Dermis microvascular lymphatic vessel endothelial cell (primary cell): ENCODE measurements around the gene CCM2. TPM values are rescaled to one million over a fixed set of nuclear protein-coding genes. Genes with fewer than 3 reads are reported as not detected.
"Not testable (repeated sequence)": the region's sequence is repeated elsewhere in the genome, so short reads cannot be mapped to it uniquely, and the experiment has no call there.

Experiments
- DNase-seq, 2 donors: peaks; one replicate each; pipeline versions ENCODE4 v3.0.0 to v3.0.0-alpha.2; 2010; ENCODE audit warnings: low read depth in 2 of 2
- total RNA-seq: library from RNA; depleted of rRNA; stranded (reverse); fragments of >200 nt; gene quantifications from 2 replicates; pipeline ENCODE4 v1.2.1, GENCODE V29; 2014

CCM2 gene
- total RNA-seq, 1 donor from 2014 or later = 44.4 TPM

DNA sequence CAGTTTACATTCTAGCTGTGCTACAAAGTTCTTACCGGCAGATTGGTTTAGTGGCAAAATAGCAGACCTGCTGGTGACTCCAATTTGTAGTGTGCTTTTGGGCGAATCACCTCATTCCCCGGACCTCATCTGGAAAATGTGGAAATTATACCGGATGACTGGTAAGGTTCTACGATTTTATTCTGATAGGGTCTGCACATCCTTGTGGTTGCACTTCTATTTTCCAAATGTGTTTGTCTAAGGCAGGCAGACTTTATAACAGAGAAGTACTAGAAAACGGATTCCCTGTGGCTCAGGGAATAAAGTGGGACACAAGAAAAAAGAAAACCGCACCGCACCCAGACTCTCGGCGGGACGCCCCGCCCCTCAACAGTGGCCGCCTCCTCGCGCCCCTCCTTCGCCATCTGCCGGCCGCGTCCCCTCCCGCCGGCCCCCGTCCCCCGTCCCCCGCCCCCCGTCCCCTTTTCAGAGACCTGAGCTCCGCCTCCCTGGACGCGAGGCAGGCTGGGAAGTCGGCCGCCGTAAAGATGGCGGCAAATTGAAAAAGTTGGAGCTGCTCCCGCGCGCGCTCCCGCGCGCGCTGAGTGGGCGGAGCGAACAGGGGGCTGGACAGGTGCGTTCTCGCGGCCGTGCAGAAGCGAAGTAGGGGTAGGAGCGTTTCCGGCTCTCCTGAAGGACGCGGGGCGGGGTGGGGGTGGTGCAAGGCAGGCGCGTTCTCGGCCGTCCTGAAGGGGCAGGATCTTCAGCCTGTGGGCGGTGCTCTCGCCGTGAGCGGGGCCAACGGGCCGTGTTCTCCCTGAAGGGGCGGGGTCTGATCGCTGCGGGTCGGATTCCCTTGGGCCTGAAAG lies 532 bp upstream of the CCM2 start:
- DNase-seq = peak; percentile 96 to 99

DNA sequence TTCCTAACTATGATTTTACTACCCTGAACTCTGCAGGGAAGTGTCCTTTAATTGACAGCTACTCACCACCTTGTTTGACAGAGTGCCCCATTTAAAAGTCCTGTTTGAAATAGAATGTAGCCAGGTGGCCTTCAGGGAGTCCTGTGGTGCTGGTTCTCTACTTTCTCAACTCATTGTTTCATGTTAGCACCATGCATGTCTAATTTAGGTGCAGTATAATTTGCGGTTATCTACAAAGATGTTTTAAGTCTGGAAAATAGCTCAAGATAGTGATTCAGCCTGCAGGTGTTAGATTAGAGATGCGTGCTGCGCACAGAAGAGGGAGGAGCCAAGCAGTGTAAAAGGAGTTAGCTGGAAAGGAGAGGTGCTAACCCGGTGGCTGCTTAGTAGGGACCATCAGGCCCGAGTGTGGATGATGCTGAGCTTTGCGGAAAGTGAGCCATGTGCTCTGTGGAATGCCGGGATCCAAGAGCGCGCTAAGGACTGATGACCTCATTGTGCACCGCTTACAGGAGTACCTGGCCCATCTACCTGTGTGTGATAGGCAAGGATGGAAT lies 1.2 kb downstream of the CCM2 start:
- DNase-seq = peak in 1 of 2 donors; percentile 47

DNA sequence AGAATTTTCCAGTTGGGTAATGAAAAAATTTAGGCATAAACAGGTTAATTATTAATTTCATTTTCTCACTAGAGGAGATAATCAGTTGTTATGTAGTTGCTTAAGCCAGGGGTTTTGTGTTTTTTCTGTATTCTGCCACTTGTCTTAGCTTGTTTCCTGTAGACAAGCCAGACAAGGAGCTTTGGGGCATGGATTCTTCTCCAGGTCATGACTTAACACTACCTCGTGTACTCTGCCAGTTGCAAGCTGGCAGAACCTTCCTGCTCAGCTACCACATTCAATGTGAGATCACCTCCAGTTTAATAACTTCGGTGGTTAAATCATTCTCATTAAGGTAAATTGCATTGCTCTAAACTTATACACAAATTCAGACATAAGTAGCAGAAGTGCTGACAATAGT lies 1.8 kb downstream of the CCM2 start:
- no peak for DNase-seq

DNA sequence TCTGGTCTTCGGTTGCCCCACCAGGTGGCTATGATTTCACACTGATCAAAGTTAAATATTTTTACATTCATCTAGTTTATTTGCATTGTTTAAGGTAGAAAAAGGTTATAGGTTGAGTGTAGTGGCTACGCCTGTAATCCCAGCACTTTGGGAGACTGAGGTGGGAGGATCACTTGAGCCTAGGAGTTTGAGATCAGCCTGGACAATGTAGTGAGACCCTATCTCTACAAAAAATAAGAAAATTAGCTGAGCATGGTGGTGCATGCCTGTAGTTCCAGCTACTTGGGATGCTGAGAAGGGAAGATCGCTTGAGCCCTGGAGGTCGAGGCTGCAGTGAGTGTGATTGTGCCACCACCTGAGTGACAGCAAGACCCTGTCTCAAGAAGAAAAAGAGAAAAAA lies 3.8 kb downstream of the CCM2 start:
- DNase-seq = no peak

DNA sequence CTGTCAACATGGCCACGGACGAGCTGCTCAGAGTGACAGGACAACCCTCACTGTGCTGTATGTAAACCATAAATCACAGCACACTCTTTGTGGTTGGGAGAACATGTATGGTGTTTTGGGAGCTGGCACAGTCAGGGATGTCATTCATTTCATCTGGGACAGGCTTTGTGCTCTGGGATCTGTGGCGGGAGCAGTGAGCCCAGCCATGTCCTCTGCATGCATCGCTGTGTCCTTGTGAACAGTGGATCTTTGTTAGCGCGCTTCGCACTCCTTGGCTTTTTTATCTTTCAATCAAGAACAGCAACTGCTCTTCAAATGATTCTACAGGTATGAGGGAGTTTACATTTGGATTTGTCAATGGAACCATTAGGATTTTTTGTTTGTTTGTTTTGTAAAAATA lies 7.1 kb downstream of the CCM2 start:
- no peak for DNase-seq

DNA sequence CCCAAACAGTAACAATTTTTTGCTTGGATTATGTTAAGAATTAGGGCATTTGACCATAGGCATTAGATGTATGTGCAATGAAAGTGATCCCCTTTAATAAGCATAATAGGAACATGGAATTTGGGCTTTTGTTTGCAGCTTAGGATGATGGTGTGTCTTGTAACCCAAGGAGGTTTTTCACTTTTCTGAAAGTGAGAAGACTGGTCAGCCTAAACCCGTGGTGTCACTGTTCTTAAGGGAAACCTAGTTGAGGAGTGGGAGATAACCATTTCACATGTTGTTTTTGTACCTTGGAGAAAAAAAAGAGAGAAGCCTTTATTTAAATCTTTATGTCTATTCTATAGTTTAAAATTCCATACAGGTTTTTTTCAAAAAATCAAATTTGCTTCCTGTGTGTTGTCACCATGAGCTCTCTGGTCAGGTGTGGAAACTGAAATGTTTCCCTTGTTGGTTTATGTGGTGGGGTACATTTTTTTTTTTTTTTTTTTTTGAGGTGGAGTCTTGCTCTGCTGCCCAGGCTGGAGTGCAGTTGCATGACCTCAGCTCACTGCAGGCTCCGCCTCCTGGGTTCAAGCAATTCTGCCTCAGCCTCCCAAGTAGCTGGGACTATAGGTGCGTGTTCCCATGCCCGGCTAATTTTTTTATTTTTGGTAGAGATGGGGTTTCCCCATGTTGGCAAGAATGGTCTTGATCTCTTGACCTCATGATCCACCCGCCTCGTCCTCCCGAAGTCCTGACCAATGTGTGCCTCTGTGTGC lies 7.7 kb downstream of the CCM2 start:
- no peak for DNase-seq

DNA sequence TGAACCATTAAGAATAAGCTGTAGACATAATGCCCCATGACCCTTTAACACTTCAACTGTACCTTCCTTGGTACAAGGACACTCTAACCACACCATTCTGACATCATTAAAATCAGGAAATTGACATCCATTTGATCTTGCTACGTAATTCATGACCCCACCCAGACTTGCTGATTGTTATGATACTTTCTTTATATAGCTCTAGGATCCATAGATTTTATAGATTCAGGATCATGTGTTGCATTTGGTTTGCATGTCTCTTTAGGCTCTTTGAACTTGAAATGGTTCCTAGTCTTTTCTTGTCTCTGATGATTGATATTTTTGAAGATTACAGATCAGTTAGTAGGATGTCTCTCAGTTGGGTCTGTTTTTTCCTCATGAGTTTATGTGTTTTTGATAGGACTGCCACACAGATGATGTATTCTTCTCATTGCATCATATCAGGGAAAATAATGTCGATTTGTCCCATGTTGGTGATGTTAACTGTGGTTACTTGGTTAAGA lies 13.5 kb downstream of the CCM2 start:
- DNase-seq = no peak

DNA sequence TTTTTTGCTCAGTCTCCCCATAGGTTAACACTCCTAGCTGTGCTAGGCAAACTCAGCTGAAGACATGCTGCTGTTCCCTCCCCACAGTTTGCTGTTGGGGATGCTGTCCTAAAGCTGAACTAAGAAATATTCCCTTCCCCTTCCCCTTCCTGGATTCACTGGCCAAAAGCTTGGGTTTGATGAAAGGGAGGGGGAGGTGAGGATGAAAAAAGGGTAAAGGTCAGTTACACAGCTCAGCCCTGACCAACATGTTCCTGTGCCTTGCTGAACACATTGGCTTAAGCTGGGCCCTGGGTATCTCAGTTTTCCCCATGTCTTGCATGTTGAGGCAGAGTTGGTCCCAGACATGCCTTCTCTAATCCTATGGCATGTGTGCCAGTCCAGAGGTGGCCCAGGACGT lies 15.3 kb downstream of the CCM2 start:
- peak in 1 of 2 donors; percentile 17 for DNase-seq

DNA sequence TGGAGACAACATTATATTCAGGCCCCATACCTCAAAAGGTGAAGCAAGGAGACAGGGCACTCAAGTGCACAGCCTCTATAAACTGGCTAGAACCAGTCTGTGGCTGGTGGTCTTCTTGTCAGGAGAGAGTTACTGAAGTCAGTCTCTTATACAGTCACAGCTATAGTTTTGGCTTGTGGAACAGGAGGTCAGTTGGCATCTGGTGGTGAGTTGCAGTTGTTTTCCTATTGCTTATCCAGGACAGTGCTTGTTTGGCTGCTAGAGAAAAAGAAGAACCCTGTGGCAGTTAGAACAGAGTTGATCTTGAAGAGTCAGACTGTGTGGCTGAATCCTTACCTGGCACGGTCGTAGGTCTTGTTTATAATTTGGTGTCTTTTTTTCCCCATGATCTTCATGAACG lies 17.3 kb downstream of the CCM2 start:
- DNase-seq = no peak

DNA sequence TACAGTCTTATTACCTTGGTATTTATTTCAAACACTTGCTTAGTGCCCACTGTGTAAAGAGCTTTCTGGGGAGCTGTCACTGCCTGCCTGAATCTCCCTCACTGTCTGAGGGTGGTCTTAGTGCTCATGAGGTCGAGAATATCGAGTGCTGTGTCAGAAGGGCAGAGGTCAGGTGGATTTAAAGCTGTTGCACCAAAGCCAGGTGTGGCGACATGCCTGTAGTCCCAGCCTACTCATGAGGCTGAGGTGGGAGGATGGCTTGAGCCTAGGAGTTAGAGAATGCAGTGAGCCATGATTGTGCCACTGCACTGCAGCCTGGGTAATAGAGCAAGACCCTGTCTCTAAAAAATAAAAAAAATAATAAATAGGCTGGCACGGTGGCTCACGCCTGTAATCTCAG lies 20.9 kb downstream of the CCM2 start:
- no peak for DNase-seq

DNA sequence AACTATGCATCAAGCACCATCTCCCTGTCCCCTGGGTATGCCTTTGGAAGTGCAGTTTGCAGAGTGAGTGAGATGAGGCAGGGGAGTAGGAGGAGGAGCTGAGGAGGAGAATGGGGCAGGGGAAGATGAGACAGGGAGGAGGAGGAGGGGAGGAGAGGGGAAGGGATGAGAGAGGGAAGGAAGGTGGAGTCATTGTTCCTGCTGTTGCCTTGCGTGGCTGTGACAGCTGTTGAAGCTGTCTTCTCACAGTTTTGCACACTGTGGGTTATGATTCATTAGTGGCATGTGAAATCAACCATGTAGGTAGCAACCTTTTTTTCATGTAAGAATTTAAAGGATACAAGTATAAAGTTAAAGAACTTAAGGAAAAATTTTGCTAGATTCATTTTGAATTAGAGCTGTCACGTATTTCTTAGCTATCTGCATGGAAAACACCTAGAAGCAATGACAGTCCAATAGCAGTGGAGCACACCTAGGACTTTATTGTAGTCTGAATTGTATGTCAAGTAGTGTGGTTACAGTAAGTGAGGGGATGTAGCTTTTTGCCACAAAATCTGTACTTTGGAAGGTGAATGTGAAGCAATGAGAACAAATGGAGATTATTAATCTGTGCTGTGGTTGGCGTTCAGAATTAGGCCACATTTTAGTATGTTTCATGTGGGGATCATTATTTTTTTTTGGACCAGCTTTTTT lies 21.7 kb downstream of the CCM2 start:
- DNase-seq = peak in 1 of 2 donors; percentile 50

DNA sequence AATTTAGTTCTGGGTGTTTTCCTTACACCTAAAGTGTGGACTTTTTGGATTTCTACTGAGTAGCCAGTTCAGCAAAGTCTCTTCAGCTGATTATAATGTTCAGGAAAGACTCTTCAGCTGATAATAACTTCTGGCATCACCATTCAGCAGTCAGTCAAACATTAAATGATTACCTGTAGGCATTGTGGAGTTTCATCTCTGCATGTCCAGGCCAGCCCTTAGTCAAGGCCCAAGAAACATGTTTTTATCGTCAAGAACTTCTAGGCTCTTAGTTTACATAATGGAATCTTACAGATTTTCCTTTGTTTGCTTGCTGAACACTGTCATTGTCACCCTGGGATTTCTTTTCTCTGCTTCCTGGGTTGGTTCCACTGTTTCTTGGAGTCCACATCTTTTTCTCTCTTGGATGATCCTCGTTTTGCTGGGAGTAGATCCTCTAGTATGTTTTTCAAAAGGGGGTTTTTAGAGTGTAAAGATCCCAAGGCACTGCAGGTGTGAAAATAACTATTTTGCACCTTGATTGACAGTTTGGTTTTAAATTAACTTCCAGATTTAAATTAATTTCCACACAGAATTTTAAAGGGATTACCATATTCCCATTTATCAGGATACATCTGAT lies 24.2 kb downstream of the CCM2 start:
- no peak for DNase-seq

DNA sequence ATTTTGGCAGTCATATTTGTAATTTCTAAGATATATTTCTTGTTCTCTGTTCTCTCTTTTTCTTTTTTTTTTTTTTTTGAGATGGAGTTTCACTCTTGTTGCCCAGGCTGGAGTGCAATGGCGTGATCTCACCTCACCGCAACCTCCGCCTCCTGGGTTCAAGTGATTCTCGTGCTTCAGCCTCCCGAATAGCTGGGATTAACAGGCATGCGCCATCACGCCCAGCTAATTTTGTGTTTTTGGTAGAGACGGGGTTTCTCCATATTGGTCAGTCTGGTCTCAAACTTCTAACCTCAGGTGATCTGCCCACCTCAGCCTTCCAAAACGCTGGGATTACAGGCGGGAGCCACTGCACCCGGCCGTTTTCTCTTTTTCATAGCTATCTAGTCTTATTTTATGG lies 25.5 kb downstream of the CCM2 start:
- not testable (repeated sequence) for DNase-seq

DNA sequence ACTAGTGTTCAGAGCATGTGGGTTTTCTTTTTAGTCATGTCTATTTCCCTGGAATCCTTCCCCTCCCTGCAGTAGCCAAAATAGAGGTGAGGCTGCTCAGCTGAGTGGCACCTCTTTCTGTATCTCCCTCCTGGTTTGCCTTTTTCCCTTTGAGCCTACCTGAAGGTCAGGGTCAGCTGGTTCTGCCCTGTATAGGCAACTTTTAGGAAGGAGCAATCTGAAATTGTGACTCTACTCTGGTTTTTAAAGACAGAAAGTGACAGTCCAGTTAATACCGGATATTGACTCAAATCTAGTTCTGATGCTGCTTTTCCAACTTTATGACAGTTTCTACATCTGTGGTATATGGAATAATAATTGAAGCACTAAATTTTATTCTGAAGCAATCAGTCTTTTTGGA lies 26.0 kb downstream of the CCM2 start:
- DNase-seq = no peak

DNA sequence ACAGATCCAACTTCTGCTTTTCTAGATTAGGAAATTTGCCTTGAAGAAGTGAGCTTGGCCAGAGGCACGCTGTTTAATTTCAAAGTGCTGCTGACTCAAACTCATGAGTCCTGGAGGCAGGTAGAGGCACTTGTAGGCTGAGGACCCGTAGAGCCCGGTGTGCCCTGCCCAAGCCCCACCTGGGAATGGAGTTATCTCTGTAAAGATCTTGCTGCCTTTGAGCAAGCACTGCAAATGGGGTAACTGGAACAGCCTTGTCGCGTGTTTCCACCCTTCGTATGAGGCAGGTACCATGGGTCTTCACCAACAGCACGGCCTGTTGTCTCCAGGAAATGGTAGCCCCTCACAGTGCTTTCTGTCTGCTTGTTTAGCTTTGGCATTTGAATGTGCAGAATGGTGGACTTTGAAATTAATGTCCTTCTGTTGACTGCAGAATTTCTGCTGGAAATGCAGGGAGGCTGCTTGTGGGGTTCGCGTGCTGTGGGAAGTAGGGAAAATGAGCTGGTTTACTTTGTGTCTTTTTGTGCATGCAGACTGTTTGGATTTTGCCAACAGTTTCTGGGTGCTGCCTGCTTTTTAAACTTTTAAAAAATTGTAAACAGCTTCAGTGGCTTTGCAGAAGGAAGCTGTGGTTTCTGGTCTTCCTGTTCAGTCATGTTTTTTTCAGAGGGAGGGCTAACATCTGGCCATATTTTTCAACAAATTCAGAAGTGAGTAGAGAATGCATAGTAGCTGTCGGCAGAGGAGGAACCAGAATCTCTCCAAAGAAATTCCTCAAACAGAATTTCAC lies 27.2 kb downstream of the CCM2 start:
- peak in 1 of 2 donors; percentile 30 for DNase-seq

DNA sequence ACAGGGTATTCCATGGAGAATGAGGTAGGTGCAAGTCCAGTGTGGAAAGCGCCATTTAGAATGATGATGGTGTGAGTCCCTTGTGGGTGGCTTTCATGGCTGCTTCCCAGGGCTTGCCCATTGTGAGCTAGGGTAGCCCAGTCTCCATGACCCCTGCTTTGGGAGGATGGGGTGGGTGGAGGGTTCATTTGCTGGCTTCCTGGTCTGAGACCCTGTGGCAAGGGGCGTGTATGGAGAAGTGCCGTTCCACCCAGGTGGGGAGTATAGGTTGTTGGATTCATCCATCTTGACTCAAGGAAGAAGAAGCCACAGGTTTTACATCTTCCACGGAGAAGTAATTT lies 27.7 kb downstream of the CCM2 start:
- DNase-seq = no peak

DNA sequence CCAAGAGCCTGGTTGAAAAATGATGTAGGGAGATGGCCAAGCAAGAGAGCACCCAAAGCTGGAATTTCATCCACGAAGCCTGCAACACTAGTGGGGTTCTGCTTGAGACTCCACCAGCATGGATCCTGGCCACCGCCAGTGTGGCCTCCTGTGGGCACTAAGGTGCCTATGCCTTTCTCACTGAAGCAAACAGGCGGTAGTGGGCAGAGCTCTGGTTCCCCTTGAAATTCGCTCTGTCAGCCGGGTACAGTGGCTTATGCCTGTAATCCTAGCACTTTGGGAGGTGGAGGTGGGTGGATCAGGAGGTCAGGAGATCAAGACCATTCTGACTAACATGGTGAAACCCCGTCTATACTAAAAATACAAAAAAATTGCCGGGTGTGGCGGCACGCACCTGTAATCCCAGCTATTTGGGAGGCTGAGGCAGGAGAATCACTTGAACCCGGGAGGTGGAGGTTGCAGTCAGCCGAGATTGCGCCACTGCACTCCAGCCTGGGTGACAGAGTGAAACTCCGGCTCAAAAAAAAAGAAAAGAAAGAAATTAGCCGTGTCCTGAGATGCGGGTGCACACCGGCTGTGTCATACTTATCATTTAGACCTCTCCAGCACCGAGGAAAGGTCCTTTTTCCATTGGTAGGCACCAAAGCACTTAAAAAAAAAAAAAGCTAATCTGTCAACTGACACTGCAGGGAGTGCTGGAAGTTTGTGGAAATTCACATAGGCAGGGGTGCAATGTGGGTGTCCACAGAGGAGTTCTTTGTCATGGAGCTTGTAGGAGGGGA lies 28.3 kb downstream of the CCM2 start:
- DNase-seq = no peak

DNA sequence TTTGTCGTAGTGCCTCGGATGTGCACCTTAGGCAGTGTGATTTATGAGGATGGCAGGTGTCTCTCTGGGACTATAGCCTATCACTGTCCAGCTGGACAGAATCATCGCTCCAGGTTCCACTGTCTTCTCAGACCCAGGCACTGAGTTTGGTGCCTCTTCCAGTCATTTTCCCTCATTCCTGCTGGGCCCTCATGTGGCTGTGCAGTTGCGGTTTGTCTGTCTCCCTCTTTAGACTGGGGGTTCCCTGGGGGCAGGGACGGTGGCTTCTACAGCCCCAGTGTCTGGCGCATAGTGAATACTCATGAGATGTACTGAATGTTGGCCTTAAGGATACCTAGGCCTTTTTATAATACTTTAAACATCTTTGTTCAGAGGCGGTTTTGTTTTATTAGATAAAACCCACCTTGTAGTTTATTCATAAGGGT lies 28.9 kb downstream of the CCM2 start:
- no peak for DNase-seq

DNA sequence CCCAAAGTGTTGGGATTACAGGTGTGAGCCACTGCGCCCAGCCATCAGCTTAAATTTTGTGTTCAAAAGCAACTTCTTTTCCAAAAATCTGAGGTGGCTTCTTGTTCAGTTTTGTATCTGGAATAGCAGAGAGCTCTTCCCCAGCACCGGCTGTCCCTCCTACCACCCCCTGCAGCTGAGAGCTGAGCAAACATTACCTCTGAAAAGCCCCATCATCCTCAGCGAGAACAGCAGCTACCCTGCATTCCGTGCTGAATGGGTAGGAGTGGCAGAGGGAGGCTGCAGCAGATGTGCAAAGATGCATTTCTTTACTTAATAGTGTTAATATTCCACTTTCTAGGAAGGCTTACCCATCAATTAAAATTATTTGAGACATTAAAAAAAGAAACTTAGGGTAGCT lies 31.8 kb downstream of the CCM2 start:
- DNase-seq = no peak

DNA sequence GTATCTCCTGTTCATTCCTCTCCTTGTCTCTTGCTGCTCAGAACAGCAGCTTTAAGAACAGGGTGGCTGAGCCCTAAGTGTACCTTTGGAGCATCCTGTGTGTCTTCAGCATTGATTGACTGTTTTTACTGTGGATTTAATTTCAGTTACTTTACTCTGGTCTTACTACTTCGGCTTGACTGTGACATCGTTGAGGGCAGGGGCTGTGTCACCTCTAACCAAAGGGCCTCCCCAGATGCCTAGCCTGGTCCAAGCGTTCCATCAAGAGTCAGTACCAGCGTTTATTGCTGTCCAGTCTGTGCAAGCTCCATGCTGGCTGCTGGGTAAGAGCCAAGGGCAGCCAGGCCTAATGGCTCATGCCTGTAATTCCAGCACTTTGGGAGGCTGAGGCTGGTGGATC lies 32.4 kb downstream of the CCM2 start:
- DNase-seq = no peak
